ENCODE results near the gene RRBP1. TPM values are rescaled to one million over a fixed set of nuclear protein-coding genes. Genes with fewer than 3 reads are reported as not detected.

RRBP1 gene
- total and polyA plus RNA-seq, 2 donors (not counting 3 experiments of a cell fraction or from before 2014, with no cell fraction given) = 50.3 to 236 TPM

- DNase-seq (ENCODE audit: low read depth, low spot score) (no peak), FAIRE-seq (no peak)
- no peak overlapping the region for H3K4me2 ChIP-seq (ENCODE audit: insufficient read depth, low read length)
- H3K9me3 ChIP-seq (replicated peaks; ENCODE audit: control insufficient read depth, insufficient read depth, low read length) = no peaks in the 10 kb centered on the region
- no peaks in the 10 kb centered on the region for H3K9me1 ChIP-seq (replicated peaks; ENCODE audit: control insufficient read depth, extremely low read depth, insufficient read depth, low read length)
- BruUV-seq (replicated peaks) = no TSS peak
- no peak overlapping the region for H3K4me3 ChIP-seq (replicated peaks in 1 of 3; ENCODE audit: insufficient read depth in 1 of 3, low read depth in 1 of 3, low read length in 3 of 3)
- H3K27ac ChIP-seq (ENCODE audit: insufficient read depth, low read depth, low read length) = no peak overlapping the region
- H3K36me3 ChIP-seq (ENCODE audit: control insufficient read depth in 2 of 2, extremely low read depth in 1 of 2, insufficient read depth in 2 of 2, low read length in 2 of 2) = no peaks in the 10 kb centered on the region
- H4K20me1 ChIP-seq (replicated peaks; ENCODE audit: control insufficient read depth, extremely low read depth, insufficient read depth, low read length) = no peaks in the 10 kb centered on the region
- dilution Hi-C loops (cut with MboI; ENCODE audit: extremely low pct_ligation_motif_present, low sequenced_read_pairs) = no loop called here
- peaks cover 2 to 4% of the 10 kb centered on the region in 2 experiments for H3K27me3 ChIP-seq (ENCODE audit: control insufficient read depth in 2 of 2, insufficient read depth in 2 of 2, low read length in 2 of 2)
- intact Hi-C loops (cut with micrococcal nuclease) = no loop called here
- ChIA-PET POLR2A (no interaction called here), CTCF (no interaction called here)
- H2AFZ ChIP-seq (ENCODE audit: low read depth, low read length) = no peak overlapping the region
- no peak overlapping the region for H3K9ac ChIP-seq (replicated peaks; ENCODE audit: extremely low read depth, insufficient read depth, low read length)
- no peaks in the 10 kb centered on the region for H3K79me2 ChIP-seq (ENCODE audit: control insufficient read depth, insufficient read depth, low read length)
- H3K4me1 ChIP-seq (ENCODE audit: control insufficient read depth, extremely low read depth, insufficient read depth, low read length) = no peaks in the 10 kb centered on the region
- TF ChIP-seq CTCF (IDR thresholded peaks at IDR 0.05; ENCODE audit: extremely low read depth in 1 of 2, insufficient read depth in 1 of 2, low read depth in 1 of 2, low read length in 2 of 2) = no peak
- no peak for TF ChIP-seq GATA2 (IDR thresholded peaks at IDR 0.05; ENCODE audit: insufficient read depth, insufficient read length, low read depth, low read length)
- no peak for TF ChIP-seq MYC (IDR thresholded peaks at IDR 0.05; ENCODE audit: low read depth, low read length)
- TF ChIP-seq JUN (IDR thresholded peaks at IDR 0.05; ENCODE audit: borderline replicate concordance, insufficient read depth, insufficient read length, low read depth) = no peak
- TF ChIP-seq EZH2 (IDR thresholded peaks at IDR 0.05; ENCODE audit: borderline replicate concordance, low read depth, low read length, severe bottlenecking) = no peak
- TF ChIP-seq, protein P1, sequence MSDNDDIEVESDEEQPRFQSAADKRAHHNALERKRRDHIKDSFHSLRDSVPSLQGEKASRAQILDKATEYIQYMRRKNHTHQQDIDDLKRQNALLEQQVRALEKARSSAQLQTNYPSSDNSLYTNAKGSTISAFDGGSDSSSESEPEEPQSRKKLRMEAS (IDR thresholded peaks at IDR 0.05; ENCODE audit: insufficient read depth, insufficient read length) = no peak
- no peak for TF ChIP-seq POLR2A (IDR thresholded peaks at IDR 0.05; ENCODE audit: low read depth, low read length)
- no peak for TF ChIP-seq FOS (IDR thresholded peaks at IDR 0.05; ENCODE audit: borderline replicate concordance, insufficient read depth, low read length)
- TF ChIP-seq POLR2AphosphoS5 (IDR thresholded peaks at IDR 0.05; ENCODE audit: insufficient read depth, low read depth, low read length) = no peak
Measured at GRCh38 chr20:17716331-17716730, 34.3 kb upstream of the RRBP1 start.
